ENCODE measurements around the gene SEC61G.

The SEC61G gene

GRCh38 chr7:54757711-54758110, 1.3 kb downstream of the SEC61G start:
- no peak for DNase-seq

DNA sequence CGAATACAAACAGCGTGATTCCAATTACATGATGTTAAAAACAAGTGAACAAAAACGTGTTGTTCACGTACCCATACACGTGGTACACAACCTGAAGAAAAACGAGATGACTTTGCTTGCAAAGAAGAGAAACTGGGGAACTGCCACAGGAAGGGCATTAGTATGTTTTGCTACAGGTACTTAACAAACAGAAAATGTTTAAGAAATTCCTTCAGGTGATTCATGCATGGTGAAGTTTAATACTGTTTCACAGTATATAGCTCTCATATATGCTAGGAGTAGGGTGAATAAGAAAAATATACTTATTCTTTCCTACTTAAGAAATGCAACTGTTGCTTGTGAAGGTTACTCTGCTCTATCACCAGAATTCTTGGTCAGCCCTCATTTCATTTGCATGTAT, 9.8 kb downstream of the SEC61G start:
- no peak for DNase-seq

GRCh38 chr7:54747234-54747633, 11.8 kb downstream of the SEC61G start:
- no peak for DNase-seq

- no peak for DNase-seq
Observed at GRCh38 chr7:54743580-54743979, 15.4 kb downstream of the SEC61G start.

GRCh38 chr7:54738737-54739136, 20.3 kb downstream of the SEC61G start:
- DNase-seq, result no peak

DNA sequence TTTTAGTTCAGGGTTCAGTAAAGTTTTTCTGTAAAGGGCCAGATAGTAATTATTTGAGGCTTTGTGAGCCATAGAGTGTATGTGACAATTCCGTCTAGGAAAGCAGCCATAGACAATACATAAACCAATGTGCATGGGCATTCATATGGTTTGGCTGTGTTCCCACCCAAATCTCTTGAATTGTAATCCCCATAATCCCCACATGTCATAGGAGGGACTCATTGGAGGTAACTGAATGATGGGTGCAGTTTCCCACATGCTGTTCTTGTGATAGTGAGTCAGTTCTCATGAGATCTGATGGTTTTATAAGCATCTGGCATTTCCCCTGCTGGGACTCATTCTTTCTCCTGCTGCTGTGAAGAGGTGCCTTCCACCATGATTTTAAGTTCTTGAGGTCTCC, 29.9 kb downstream of the SEC61G start:
- DNase-seq, result no peak

GRCh38 chr7:54728411-54728810, 30.6 kb downstream of the SEC61G start:
- no peak for DNase-seq

- no peak for DNase-seq
Observed at GRCh38 chr7:54725255-54725654, 33.8 kb downstream of the SEC61G start.

- no peak for DNase-seq
Observed at GRCh38 chr7:54722502-54722901, 36.5 kb downstream of the SEC61G start.

GRCh38 chr7:54722026-54722425, 37.0 kb downstream of the SEC61G start:
- DNase-seq, result no peak

GRCh38 chr7:54719974-54720373, 39.0 kb downstream of the SEC61G start:
- no peak for DNase-seq

- DNase-seq, result no peak
Observed at GRCh38 chr7:54719425-54719824, 39.6 kb downstream of the SEC61G start.

DNA sequence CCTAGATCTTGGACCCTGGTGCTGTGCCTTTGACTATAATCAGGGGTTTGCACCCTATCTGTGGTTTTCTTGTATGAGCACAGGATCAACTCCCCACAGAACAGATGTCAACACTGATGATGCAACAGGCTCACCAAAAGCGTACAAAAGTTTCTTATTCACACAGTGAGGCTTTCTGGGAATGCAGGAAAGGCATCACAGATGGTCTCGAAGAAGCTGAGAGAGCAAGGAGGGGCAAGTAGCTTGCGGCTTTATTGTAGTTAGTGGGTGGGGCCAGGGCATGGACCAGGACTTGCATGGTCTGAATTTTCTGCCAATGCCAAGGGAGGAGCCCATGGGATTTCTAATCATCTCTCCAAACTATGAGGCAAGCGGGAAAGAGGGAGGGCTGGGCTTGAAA, 46.2 kb downstream of the SEC61G start:
- no peak for DNase-seq

DNA sequence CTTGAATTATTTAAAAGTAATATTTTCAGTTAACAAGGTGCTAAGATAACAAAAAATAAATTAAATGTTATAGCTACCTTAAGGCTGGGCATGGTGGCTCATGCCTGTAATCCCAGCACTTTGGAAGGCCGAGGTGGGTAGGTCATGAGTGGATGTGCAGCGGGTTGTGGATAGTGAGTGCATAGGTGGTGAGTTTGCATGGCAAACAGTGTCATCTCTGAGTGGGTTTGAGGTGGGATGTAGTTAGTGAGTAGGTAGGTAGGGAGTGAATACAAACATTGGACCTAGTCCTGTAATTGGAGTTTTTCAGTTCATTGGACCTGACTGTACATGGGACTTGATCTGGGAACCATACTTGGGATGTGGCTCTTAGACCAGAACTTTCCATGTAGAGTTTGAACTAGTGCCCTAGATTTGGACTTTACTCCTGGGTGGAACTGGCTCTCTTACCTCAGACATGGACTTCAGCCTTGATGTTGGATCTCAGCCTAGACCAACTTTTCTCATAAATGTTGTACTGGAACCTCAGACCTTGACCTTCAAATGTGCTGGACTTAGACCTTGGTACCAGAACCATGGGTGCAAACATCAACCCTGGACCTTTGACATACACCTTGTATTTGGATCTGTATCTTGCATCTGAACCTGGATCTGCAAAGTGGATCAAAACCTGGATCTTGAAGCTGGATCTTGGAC, 47.0 kb downstream of the SEC61G start:
- no peak for DNase-seq

- no peak for DNase-seq
Observed at GRCh38 chr7:54709283-54709682, 49.7 kb downstream of the SEC61G start.

GRCh38 chr7:54705436-54705835, 53.6 kb downstream of the SEC61G start:
- no peak for DNase-seq

DNA sequence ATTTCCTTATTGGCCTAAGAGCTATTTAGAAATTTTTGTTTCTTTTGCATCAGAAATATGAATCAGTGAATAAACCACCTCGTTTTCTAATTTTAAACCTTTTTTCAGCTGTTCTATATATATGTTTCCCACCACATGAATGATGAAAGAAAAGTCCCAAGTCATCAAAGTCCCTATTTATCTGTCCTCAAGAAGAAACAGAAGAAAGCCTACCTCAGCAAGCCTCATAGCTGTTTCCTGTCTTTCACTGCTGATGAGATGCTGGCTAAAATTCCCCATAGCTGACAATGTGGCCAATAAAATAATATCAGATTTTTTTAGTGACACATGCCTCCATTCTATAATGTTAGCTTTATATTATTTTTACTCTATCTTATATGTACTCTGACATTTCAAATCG, 54.2 kb downstream of the SEC61G start:
- no peak for DNase-seq
